Upper lobe of left lung (tissue), 6 donors: ENCODE data around the gene GABRD. TPM values are rescaled to one million over a fixed set of nuclear protein-coding genes. Genes with fewer than 3 reads are reported as not detected.

Experiments
- ATAC-seq, 2 donors: fragments of 200-7000 bp; cut with Tn5 transposase; one replicate each; pipeline ENCODE4 v1.9.1; 2022; ENCODE audit warnings: mild to moderate bottlenecking in 2 of 2, moderate library complexity in 2 of 2; ENCODE audit not compliant: low FRiP score in 2 of 2
- DNase-seq, 2 donors: peaks; one replicate each; pipeline ENCODE4 v3.0.0-alpha.2; 2019 to 2020
- H3K27ac ChIP-seq, 4 donors: fragments of 200-600 bp; sonication (generic); one replicate each; pipeline ENCODE4 v1.5.1; 2016 to 2019
- H3K27me3 ChIP-seq, 4 donors: fragments of 200-600 bp; sonication (generic); one replicate each; pipeline ENCODE4 v1.5.1; 2017 to 2019
- H3K36me3 ChIP-seq, 4 donors: fragments of 200-600 bp; sonication (generic); one replicate each; pipeline ENCODE4 v1.5.1; 2016 to 2019
- H3K4me1 ChIP-seq, 4 donors: fragments of 200-600 bp; sonication (generic); one replicate each; pipeline ENCODE4 v1.5.1; 2018 to 2019
- H3K4me3 ChIP-seq, 4 donors: fragments of 200-600 bp; sonication (generic); one replicate each; pipeline ENCODE4 v1.5.1; 2017 to 2019; ENCODE audit warnings: mild to moderate bottlenecking in 2 of 4, moderate library complexity in 1 of 4
- H3K9me3 ChIP-seq, 4 donors: fragments of 200-600 bp; sonication (generic); one replicate each; pipeline ENCODE4 v1.5.1; 2018 to 2019
- EP300 ChIP-seq, 4 donors: sonication (generic); formaldehyde crosslinking; IDR thresholded peaks; one replicate each; pipeline ENCODE4 v1.5.1; 2017; ENCODE audit warnings: antibody characterized with exemption in 4 of 4, control low read depth in 2 of 4
- POLR2A ChIP-seq, 4 donors: fragments of 450-650 bp; IDR thresholded peaks; one replicate each; pipeline ENCODE4 v1.5.1; 2016 to 2017; ENCODE audit warnings: antibody characterized with exemption in 4 of 4, mild to moderate bottlenecking in 2 of 4
- POLR2AphosphoS5 ChIP-seq, 2 donors: sonication (generic); formaldehyde crosslinking; IDR thresholded peaks; one replicate each; pipeline ENCODE4 v1.5.1; 2017; ENCODE audit warnings: antibody characterized with exemption in 2 of 2
- WGBS, 2 donors: methylation state at CpG; one replicate each; pipeline ENCODE4 v1.1.5; 2017 to 2018; 5-methylcytosine and 5-hydroxymethylcytosine counted together
- total RNA-seq, 6 donors: library from RNA; depleted of rRNA in 4 of 6; stranded (reverse); fragments of >200 nt in 4 of 6; gene quantifications; one replicate each; pipeline versions ENCODE4 v1.1.0 to v1.2.1, GENCODE V29; 2016 to 2021
- TF ChIP-seq, protein P1 (sequence below), 6 experiments: fragments of 450-650 bp in 4 of 6; fragments of 200-600 bp in 2 of 6; sonication (generic) in 2 of 6; IDR thresholded peaks; one replicate each; pipeline ENCODE4 v1.5.1; 2016 to 2019; ENCODE audit warnings: antibody characterized with exemption in 6 of 6
- donor health status: DM: no; HTN: no; CAD: no; lungs with moderate emphysema.
- donor health status: DM: no; HTN: yes; CAD: no; lungs with severe emphysema.

Gene GABRD
- total RNA-seq, 6 donors from 2014 or later, result 0.26 to 8.2 (median 1.2) TPM; not detected in 3

DNA sequence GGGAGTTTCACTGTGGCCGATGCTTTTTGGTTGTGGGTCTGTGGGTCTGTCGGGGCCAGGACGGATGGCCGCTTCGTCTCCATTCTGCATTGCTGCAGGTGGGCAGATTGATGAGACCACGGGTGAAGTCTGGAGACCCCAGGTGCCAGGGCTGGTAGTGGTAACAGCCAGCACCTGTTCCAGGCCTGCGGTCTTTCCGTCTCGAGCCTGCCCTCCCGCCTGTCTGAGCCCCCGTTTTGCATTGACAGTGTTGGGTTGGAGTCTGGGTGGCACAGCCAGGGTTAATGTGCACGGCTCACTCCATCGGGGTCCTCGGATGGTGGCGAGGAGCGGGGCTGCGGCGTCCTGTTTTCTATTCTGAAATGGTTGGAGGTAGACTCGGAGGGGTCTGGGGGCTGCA is 55.3 kb downstream of the GABRD start:
- Histone ChIP-seq H3K27ac (no peak overlapping the region), H3K36me3 (peaks cover 0 to 6% (median 3%) of the 10 kb centered on the region in 4 donors), H3K4me1 (no peaks in the 10 kb centered on the region), H3K9me3 (peaks cover 11 to 24% (median 14%) of the 10 kb centered on the region in 4 donors), H3K4me3 (no peak overlapping the region), H3K27me3 (no peaks in the 10 kb centered on the region)
- TF ChIP-seq, protein P1, sequence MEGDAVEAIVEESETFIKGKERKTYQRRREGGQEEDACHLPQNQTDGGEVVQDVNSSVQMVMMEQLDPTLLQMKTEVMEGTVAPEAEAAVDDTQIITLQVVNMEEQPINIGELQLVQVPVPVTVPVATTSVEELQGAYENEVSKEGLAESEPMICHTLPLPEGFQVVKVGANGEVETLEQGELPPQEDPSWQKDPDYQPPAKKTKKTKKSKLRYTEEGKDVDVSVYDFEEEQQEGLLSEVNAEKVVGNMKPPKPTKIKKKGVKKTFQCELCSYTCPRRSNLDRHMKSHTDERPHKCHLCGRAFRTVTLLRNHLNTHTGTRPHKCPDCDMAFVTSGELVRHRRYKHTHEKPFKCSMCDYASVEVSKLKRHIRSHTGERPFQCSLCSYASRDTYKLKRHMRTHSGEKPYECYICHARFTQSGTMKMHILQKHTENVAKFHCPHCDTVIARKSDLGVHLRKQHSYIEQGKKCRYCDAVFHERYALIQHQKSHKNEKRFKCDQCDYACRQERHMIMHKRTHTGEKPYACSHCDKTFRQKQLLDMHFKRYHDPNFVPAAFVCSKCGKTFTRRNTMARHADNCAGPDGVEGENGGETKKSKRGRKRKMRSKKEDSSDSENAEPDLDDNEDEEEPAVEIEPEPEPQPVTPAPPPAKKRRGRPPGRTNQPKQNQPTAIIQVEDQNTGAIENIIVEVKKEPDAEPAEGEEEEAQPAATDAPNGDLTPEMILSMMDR (IDR thresholded peaks at IDR 0.05), result no peak
- no peak for TF ChIP-seq EP300 (IDR thresholded peaks at IDR 0.05)
- no peak for TF ChIP-seq POLR2A (IDR thresholded peaks at IDR 0.05)
- no peak for TF ChIP-seq POLR2AphosphoS5 (IDR thresholded peaks at IDR 0.05)
- ATAC-seq (no peak), DNase-seq (peak in 1 of 2 donors; percentile 40)
- WGBS, 2 donors, result 66 to 86% methylated on average over 11 to 19 of the region's 19 CpGs

DNA sequence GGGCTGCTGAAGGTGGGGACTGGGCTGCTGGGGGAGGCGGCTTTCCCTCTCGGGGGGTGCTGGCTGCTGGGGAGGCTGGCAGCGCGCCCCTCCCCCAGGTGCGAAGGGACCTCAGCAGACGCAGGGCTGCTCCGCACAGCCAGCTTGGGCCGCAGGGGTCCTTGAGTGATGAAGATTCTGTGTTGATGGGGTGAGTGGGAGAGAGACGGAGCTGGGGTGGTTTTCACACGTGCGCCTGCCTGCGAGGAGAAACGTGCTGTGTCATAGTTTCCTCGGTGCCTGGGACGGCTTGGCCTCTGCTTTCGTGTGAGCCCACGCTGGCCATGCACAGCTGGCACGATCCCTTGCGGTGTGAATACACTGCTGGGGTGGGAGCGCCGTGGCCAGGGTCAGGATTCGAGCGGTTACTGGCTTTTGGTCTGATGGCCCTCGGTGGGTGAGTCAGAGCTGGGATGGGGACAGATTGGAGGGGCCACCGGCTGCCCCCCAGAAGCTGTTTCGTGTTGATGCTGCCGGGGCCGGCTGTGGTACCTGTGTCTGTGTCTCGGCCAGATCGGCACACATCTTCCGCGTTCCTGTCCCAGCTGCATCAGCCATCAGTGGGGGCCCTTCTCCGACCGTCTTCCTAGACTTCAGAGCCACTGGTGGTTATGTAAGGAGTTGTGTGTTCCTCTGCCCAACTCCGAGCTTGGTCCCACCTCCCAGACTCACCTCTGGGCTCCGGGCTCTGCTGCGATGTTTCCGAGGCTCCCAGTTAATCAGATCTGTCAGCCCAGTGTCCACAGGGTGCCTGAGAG is 56.0 kb downstream of the GABRD start:
- Histone ChIP-seq H3K27ac (no peak overlapping the region), H3K36me3 (peaks cover 0 to 6% (median 3%) of the 10 kb centered on the region in 4 donors), H3K4me1 (no peaks in the 10 kb centered on the region), H3K4me3 (no peak overlapping the region), H3K27me3 (no peaks in the 10 kb centered on the region), H3K9me3 (peaks cover 11 to 25% (median 14%) of the 10 kb centered on the region in 4 donors)
- ATAC-seq, result no peak
- 79 to 83% methylated on average over 37 to 38 of the region's 38 CpGs for WGBS, 2 donors
- TF ChIP-seq EP300 (IDR thresholded peaks at IDR 0.05), result no peak
- peak in 1 of 2 donors; percentile 62 for DNase-seq

GRCh38 chr1:2076826-2077225 is 57.7 kb downstream of the GABRD start:
- Histone ChIP-seq H3K4me1 (no peaks in the 10 kb centered on the region), H3K4me3 (no peak overlapping the region), H3K27me3 (no peaks in the 10 kb centered on the region), H3K27ac (no peak overlapping the region), H3K9me3 (peaks cover 11 to 25% (median 14%) of the 10 kb centered on the region in 4 donors), H3K36me3 (peaks cover 0 to 6% (median 3%) of the 10 kb centered on the region in 4 donors)
- ATAC-seq (no peak), DNase-seq (peak in 1 of 2 donors; percentile 43)
- TF ChIP-seq EP300 (IDR thresholded peaks at IDR 0.05) (no peak), POLR2A (IDR thresholded peaks at IDR 0.05) (no peak), POLR2AphosphoS5 (IDR thresholded peaks at IDR 0.05) (no peak)
- TF ChIP-seq, protein P1 (IDR thresholded peaks at IDR 0.05), result no peak
- WGBS, 2 donors, result 94 to 96% methylated on average over 17 to 21 of the region's 21 CpGs

DNA sequence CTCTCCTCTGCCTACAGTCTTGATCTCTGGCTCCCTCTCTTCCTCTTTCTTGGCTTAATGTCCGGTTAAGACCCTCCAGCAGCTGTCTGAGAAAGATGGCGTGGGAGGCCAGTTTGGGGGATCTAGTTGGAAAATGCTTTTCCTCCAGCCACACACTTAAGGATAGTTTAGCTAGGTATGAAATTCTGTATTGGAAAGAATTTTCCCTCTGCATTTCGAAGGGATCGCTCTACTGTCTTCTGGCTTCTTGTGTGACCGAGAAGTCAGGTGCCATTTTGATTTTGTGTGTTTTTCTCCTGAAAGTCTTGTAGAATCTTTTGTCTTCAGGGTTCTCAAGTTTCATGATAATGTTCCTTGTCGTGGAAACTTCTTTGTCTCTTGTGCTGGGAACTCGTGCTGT is 59.0 kb downstream of the GABRD start:
- no peak for DNase-seq
- H3K9me3 ChIP-seq, result peaks cover 11 to 25% (median 14%) of the 10 kb centered on the region in 4 donors
- no peak for ATAC-seq
- H3K4me1 ChIP-seq, result no peaks in the 10 kb centered on the region
- H3K4me3 ChIP-seq, result no peak overlapping the region
- H3K36me3 ChIP-seq, result peaks cover 0 to 6% (median 3%) of the 10 kb centered on the region in 4 donors
- TF ChIP-seq EP300 (IDR thresholded peaks at IDR 0.05) (no peak), POLR2A (IDR thresholded peaks at IDR 0.05) (no peak), POLR2AphosphoS5 (IDR thresholded peaks at IDR 0.05) (no peak)
- TF ChIP-seq, protein P1 (IDR thresholded peaks at IDR 0.05), result no peak
- no peaks in the 10 kb centered on the region for H3K27me3 ChIP-seq
- 95 to 98% methylated on average over 7 of the region's 7 CpGs for WGBS, 2 donors
- no peak overlapping the region for H3K27ac ChIP-seq

GRCh38 chr1:2079396-2080085 is 60.4 kb downstream of the GABRD start:
- WGBS, 2 donors, result 89 to 95% methylated on average over 17 to 28 of the region's 28 CpGs
- TF ChIP-seq, protein P1 (IDR thresholded peaks at IDR 0.05), result no peak
- TF ChIP-seq EP300 (IDR thresholded peaks at IDR 0.05), result no peak
- Histone ChIP-seq H3K27me3 (no peaks in the 10 kb centered on the region), H3K27ac (no peak overlapping the region), H3K36me3 (peaks cover 0 to 3% (median 1%) of the 10 kb centered on the region in 4 donors), H3K4me3 (no peak overlapping the region), H3K4me1 (no peaks in the 10 kb centered on the region), H3K9me3 (peaks cover 11 to 25% (median 14%) of the 10 kb centered on the region in 4 donors)
- ATAC-seq (no peak), DNase-seq (peak in 1 of 2 donors; percentile 65)
